GM18505 (cell line): ENCODE data around the gene GNAO1.
A peak's percentile ranks its signal among the peaks of the same experiment; 100 is the strongest.

ENCODE experiments used
- ATAC-seq: cut with Tn5 transposase; IDR thresholded peaks from one replicate; pipeline ENCODE4 v1.9.1; 2021; ENCODE audit not compliant: unreplicated experiment
- POLR2A ChIP-seq: IDR thresholded peaks from 4 replicates; pipeline ENCODE4 v1.6.1; 2011; ENCODE audit warnings: borderline replicate concordance; ENCODE audit not compliant: insufficient read depth, insufficient read length; ENCODE audit errors: extremely low read depth

GNAO1 gene

GRCh38 chr16:56191835-56192634, 746 bp downstream of the GNAO1 start:
- no peak for ATAC-seq
- no peak for TF ChIP-seq POLR2A

GRCh38 chr16:56192635-56192945, 1.3 kb downstream of the GNAO1 start:
- TF ChIP-seq POLR2A, result no peak
- ATAC-seq, result no peak

- TF ChIP-seq POLR2A, result no peak
- no peak for ATAC-seq
Measured at GRCh38 chr16:56192986-56193945, 2.0 kb downstream of the GNAO1 start.

- peak; percentile 39 for ATAC-seq
- TF ChIP-seq POLR2A, result no peak
Measured at GRCh38 chr16:56193951-56194726, 2.9 kb downstream of the GNAO1 start.

GRCh38 chr16:56195151-56195550, 3.9 kb downstream of the GNAO1 start:
- no peak for TF ChIP-seq POLR2A
- no peak for ATAC-seq

- no peak for ATAC-seq
- no peak for TF ChIP-seq POLR2A
Measured at GRCh38 chr16:56196381-56196780, 5.1 kb downstream of the GNAO1 start.

GRCh38 chr16:56197192-56197992, 6.1 kb downstream of the GNAO1 start:
- ATAC-seq, result no peak
- TF ChIP-seq POLR2A, result no peak

GRCh38 chr16:56198006-56198754, 6.9 kb downstream of the GNAO1 start:
- no peak for TF ChIP-seq POLR2A
- no peak for ATAC-seq

- no peak for TF ChIP-seq POLR2A
- ATAC-seq, result no peak
Measured at GRCh38 chr16:56198755-56199114, 7.4 kb downstream of the GNAO1 start.

GRCh38 chr16:56199164-56199563, 7.9 kb downstream of the GNAO1 start:
- peak; percentile 49 for ATAC-seq
- no peak for TF ChIP-seq POLR2A

GRCh38 chr16:56201030-56201429, 9.7 kb downstream of the GNAO1 start:
- ATAC-seq, result no peak
- no peak for TF ChIP-seq POLR2A

GRCh38 chr16:56202036-56202435, 10.7 kb downstream of the GNAO1 start:
- ATAC-seq, result no peak
- no peak for TF ChIP-seq POLR2A

- no peak for TF ChIP-seq POLR2A
- peak; percentile 59 for ATAC-seq
Measured at GRCh38 chr16:56203052-56203451, 11.8 kb downstream of the GNAO1 start.

- no peak for ATAC-seq
- TF ChIP-seq POLR2A, result no peak
Measured at GRCh38 chr16:56204816-56205215, 13.5 kb downstream of the GNAO1 start.
